Stimulated activated naive CD8-positive, alpha-beta T cell treated with anti-CD3 and anti-CD28 coated beads, Interleukin-15, amount 100 ng/mL, for 72 hours (primary cell): ENCODE data around the gene AHRR.

Experiments
- ATAC-seq: fragments of 150-1000 bp; cut with Tn5 transposase; 2 replicates; pipeline ENCODE4 v1.10.0; 2021; ENCODE audit warnings: mild to moderate bottlenecking, moderate library complexity
- DNase-seq, 2 donors: peaks; one replicate each; pipeline ENCODE4 v3.0.0; 2021 to 2022
- H3K27ac Mint-ChIP-seq, 2 donors: one replicate each; pipeline ENCODE4 v1.8.0; 2022; ENCODE audit warnings: mild to moderate bottlenecking in 2 of 2, mixed read lengths in 2 of 2, moderate library complexity in 2 of 2
- H3K27me3 Mint-ChIP-seq: one replicate; pipeline ENCODE4 v1.8.0; 2022; ENCODE audit warnings: mixed read lengths
- H3K4me1 Mint-ChIP-seq: one replicate; pipeline ENCODE4 v1.8.0; 2022; ENCODE audit warnings: mild to moderate bottlenecking, mixed read lengths
- H3K4me3 Mint-ChIP-seq, 2 donors: one replicate each; pipeline ENCODE4 v1.8.0; 2022; ENCODE audit warnings: mild to moderate bottlenecking in 2 of 2, mixed read lengths in 2 of 2, moderate library complexity in 1 of 2
- H3K9me3 Mint-ChIP-seq, 2 donors: one replicate each; pipeline ENCODE4 v1.8.0; 2022; ENCODE audit warnings: mixed read lengths in 2 of 2

Gene AHRR

GRCh38 chr5:476102-476813 is 154.7 kb downstream of the AHRR start:
- Mint-ChIP-seq H3K4me1 (peaks cover 33% of the 10 kb centered on the region), H3K27me3 (peaks cover 59% of the 10 kb centered on the region), H3K4me3 (peak overlapping the region in 1 of 2 donors; percentile 45), H3K9me3 (no peaks in the 10 kb centered on the region), H3K27ac (no peak overlapping the region)
- DNase-seq (no peak), ATAC-seq (no peak)

GRCh38 chr5:476814-477175 is 155.3 kb downstream of the AHRR start:
- Mint-ChIP-seq H3K4me3 (no peak overlapping the region), H3K9me3 (no peaks in the 10 kb centered on the region), H3K27ac (no peak overlapping the region), H3K4me1 (peaks cover 27% of the 10 kb centered on the region), H3K27me3 (peaks cover 64% of the 10 kb centered on the region)
- ATAC-seq (no peak), DNase-seq (no peak)

- Mint-ChIP-seq H3K4me3 (no peak overlapping the region), H3K27ac (peak overlapping the region in 1 of 2 donors; percentile 4), H3K9me3 (no peaks in the 10 kb centered on the region), H3K4me1 (peaks cover 24% of the 10 kb centered on the region), H3K27me3 (peaks cover 64% of the 10 kb centered on the region)
- DNase-seq (no peak), ATAC-seq (no peak)
Measured at GRCh38 chr5:477247-477646, 155.7 kb downstream of the AHRR start.

GRCh38 chr5:477871-478270 is 156.4 kb downstream of the AHRR start:
- ATAC-seq (no peak), DNase-seq (no peak)
- Mint-ChIP-seq H3K4me3 (no peak overlapping the region), H3K27me3 (peaks cover 64% of the 10 kb centered on the region), H3K27ac (no peak overlapping the region), H3K4me1 (peaks cover 24% of the 10 kb centered on the region), H3K9me3 (no peaks in the 10 kb centered on the region)

GRCh38 chr5:478369-478981 is 157.0 kb downstream of the AHRR start:
- H3K9me3 Mint-ChIP-seq = no peaks in the 10 kb centered on the region
- H3K4me1 Mint-ChIP-seq = peaks cover 24% of the 10 kb centered on the region
- DNase-seq (no peak), ATAC-seq (no peak)
- peaks cover 64% of the 10 kb centered on the region for H3K27me3 Mint-ChIP-seq
- H3K4me3 Mint-ChIP-seq = no peak overlapping the region
- no peak overlapping the region for H3K27ac Mint-ChIP-seq

GRCh38 chr5:478982-479535 is 157.5 kb downstream of the AHRR start:
- DNase-seq (no peak), ATAC-seq (no peak)
- Mint-ChIP-seq H3K4me1 (peaks cover 19% of the 10 kb centered on the region), H3K4me3 (no peak overlapping the region), H3K27me3 (peaks cover 64% of the 10 kb centered on the region), H3K27ac (no peak overlapping the region), H3K9me3 (no peaks in the 10 kb centered on the region)

GRCh38 chr5:479566-480319 is 158.2 kb downstream of the AHRR start:
- Mint-ChIP-seq H3K9me3 (no peaks in the 10 kb centered on the region), H3K4me3 (no peak overlapping the region), H3K27me3 (peaks cover 63% of the 10 kb centered on the region), H3K27ac (peak overlapping the region in 1 of 2 donors; percentile 84), H3K4me1 (peaks cover 17% of the 10 kb centered on the region)
- ATAC-seq = no peak
- DNase-seq = no peak

- Mint-ChIP-seq H3K27me3 (peaks cover 55% of the 10 kb centered on the region), H3K4me1 (peaks cover 23% of the 10 kb centered on the region), H3K27ac (no peak overlapping the region), H3K4me3 (no peak overlapping the region), H3K9me3 (no peaks in the 10 kb centered on the region)
- no peak for ATAC-seq
- no peak for DNase-seq
Measured at GRCh38 chr5:481347-481746, 159.8 kb downstream of the AHRR start.

- H3K4me3 Mint-ChIP-seq = no peak overlapping the region
- ATAC-seq = no peak
Measured at GRCh38 chr5:482021-482420, 160.5 kb downstream of the AHRR start.

GRCh38 chr5:482506-482905 is 161.0 kb downstream of the AHRR start:
- no peak for ATAC-seq
- Mint-ChIP-seq H3K4me3 (no peak overlapping the region), H3K4me1 (peaks cover 20% of the 10 kb centered on the region), H3K9me3 (no peaks in the 10 kb centered on the region), H3K27ac (no peak overlapping the region), H3K27me3 (peaks cover 44% of the 10 kb centered on the region)
- DNase-seq = no peak

More at GRCh38 chr5:482021-482420, 160.5 kb downstream of the AHRR start:
- DNase-seq = no peak
- H3K9me3 Mint-ChIP-seq = no peaks in the 10 kb centered on the region
- H3K4me1 Mint-ChIP-seq = peaks cover 25% of the 10 kb centered on the region
- H3K27ac Mint-ChIP-seq = no peak overlapping the region
- peaks cover 48% of the 10 kb centered on the region for H3K27me3 Mint-ChIP-seq

- DNase-seq (no peak), ATAC-seq (no peak)
- Mint-ChIP-seq H3K27me3 (peaks cover 39% of the 10 kb centered on the region), H3K4me3 (no peak overlapping the region), H3K9me3 (no peaks in the 10 kb centered on the region), H3K27ac (no peak overlapping the region), H3K4me1 (peaks cover 20% of the 10 kb centered on the region)
Measured at GRCh38 chr5:483011-483410, 161.5 kb downstream of the AHRR start.

GRCh38 chr5:483434-484140 is 162.1 kb downstream of the AHRR start:
- H3K4me3 Mint-ChIP-seq = no peak overlapping the region
- ATAC-seq (no peak), DNase-seq (no peak)
- H3K27ac Mint-ChIP-seq = no peak overlapping the region
- no peaks in the 10 kb centered on the region for H3K9me3 Mint-ChIP-seq
- H3K27me3 Mint-ChIP-seq = peaks cover 35% of the 10 kb centered on the region
- H3K4me1 Mint-ChIP-seq = peaks cover 20% of the 10 kb centered on the region

GRCh38 chr5:484556-484955 is 163.0 kb downstream of the AHRR start:
- ATAC-seq (no peak), DNase-seq (no peak)
- H3K4me3 Mint-ChIP-seq = no peak overlapping the region
- no peak overlapping the region for H3K27ac Mint-ChIP-seq
- H3K4me1 Mint-ChIP-seq = peaks cover 20% of the 10 kb centered on the region
- peaks cover 27% of the 10 kb centered on the region for H3K27me3 Mint-ChIP-seq
- H3K9me3 Mint-ChIP-seq = no peaks in the 10 kb centered on the region

- H3K4me3 Mint-ChIP-seq = peak overlapping the region in 1 of 2 donors; percentile 18
- no peaks in the 10 kb centered on the region for H3K9me3 Mint-ChIP-seq
- no peak for ATAC-seq
- H3K27ac Mint-ChIP-seq = no peak overlapping the region
- H3K27me3 Mint-ChIP-seq = peaks cover 19% of the 10 kb centered on the region
- peaks cover 20% of the 10 kb centered on the region for H3K4me1 Mint-ChIP-seq
- DNase-seq = no peak
Measured at GRCh38 chr5:485113-485945, 163.8 kb downstream of the AHRR start.
